GM21528 (cell line): Measurements from ENCODE around the gene SMLR1.

Experiments
- ATAC-seq: cut with Tn5 transposase; IDR thresholded peaks from one replicate; pipeline ENCODE4 v1.9.1; 2021; ENCODE audit warnings: mild to moderate bottlenecking, moderate library complexity; ENCODE audit not compliant: unreplicated experiment, low FRiP score

SMLR1 gene

DNA sequence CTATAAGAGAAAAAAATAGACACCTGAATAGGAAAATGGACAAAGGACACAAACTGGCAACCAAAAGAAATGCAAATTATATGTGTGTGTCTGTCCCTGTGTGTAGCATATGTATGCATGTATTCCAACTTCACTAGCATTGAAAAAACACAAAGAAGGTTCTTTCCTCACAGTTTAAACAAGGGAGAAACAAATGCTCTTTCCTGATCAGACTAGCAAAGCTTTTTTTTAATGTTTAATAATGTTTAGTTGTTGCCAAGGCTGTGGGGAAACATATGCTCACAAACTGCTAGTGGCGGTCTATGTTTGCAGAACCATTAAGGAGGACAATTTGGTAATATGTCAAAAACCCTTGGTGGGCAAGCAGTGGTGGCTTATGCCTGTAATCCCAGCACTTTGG lies 22.4 kb downstream of the SMLR1 start:
- no peak for ATAC-seq

DNA sequence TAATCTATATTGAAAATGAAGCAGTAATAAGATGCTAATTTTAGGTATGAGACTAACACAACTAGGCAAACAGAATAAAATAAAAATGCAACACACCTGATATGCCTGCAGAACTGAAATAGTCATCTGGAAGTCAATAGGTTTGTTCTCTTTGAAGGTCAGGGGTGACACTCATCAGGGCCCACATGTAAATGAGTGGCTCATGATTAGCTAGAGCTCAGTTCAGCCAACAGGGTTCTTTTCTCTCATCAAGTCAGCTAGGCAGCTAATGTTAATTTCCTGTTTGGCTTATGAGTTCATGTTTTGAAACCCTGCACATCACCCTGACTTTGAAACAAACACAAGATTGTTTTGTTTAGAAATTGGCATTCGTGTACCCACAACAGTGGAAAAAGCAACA lies 23.8 kb downstream of the SMLR1 start:
- ATAC-seq, result no peak

DNA sequence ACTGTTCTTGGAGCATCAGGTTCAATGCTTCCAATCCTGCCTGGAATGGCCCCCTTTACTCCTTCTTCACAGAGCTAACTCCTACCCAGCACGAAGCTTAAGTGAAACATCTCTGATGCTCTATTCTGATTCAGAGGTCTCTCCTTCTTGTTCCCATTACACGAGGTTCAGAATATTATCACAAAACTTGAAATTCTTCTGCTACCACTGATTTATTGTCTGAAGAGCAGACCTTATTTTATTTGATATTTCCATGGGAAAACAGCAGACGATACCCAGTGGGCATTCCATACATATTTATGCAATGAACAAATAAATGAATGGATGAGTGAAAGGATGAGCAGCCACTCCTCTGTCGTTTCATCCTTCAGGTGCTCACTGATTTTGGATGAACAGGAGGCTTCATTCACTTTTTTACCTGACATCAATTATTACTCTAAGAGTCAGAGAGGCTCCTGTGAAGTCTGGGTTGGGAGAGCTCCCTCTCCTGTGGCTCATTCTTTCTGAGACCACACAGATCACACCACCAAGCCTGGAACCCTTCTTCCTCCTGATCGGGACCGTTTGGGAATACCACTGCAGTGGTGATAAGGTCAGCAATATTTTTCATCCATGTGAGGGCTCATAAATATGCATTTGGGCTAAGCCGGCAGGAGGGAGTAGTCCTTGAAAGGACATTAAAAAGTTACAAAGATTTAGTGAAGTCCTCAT lies 25.8 kb downstream of the SMLR1 start:
- no peak for ATAC-seq

DNA sequence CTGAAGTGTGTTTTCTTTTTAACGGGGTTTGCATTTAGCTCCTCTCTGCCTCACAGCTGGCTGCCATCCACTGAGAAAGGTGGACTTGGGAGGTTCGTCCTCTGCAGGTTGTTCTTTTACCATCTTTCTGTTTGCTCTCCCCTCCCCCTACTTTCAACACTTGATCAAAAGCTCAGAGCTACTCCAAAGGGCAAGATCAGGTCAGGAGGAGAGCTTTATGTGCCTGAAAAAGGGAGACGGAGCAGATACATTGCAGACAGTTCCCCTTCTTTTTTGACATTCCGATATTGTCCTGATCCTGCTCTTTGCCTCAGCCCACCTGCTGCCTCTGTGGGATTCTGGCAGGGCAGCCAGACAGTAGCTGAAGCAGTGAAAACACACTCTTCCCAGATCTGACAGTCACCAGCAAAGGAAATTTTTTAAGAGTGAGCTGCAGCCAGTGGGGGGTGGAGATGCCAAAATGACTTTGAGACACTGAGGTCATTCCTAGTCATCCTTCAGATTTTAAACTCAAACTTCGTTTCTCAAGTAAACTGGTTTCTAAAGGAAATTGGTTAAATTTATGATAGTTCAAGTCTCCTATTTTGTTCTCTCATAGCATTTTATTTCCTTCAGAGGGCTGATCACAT lies 26.5 kb downstream of the SMLR1 start:
- no peak for ATAC-seq

DNA sequence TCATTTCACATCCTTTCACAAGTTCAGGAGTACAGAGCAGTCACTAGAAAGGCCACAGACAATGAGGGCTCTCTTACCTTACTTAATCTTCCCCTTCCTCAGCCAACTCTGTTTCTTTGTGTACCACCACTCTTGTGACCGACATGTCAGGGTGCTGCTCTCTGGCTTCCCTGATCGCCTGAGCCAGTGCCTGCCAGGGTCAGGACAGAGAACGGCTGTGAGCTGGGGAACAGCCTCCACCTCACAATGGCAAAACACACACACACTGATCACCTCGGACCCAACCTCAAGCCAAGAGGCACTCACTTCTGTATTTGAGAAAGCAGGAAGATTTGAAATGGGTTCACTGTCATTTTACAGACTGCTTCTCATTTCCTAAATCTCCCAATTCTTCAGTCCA lies 30.8 kb downstream of the SMLR1 start:
- ATAC-seq, result no peak

DNA sequence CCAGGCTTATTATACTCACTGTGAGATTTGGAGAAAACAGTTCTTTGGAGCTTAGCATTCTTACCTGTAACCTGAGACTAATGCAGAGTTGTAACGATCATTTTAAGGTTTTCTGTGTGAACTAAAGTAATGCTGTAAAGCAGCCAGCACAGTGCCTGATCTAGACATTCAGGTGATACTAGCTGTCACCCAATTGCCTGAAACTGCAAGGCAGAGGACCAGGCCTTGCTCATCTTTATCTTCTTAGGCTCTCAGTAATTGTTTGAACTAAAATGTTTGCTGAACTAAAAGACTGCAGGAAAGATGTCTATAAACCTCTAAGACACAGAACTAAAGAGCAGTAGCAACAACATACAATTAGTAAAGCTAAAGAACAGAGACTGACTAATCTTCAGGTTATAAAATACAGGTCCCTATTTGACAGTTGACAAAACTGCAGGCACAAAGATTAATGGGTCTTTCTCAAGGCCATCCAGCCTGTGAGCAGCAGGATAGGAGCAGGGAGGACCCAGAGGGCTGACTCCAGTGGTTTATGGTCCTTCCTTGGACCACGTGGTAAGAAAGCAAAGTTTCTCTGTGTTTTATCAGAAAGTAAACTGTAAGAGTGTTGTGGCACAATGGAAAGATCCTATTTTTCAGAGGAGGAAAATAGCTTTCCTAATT lies 31.4 kb downstream of the SMLR1 start:
- ATAC-seq, result no peak

DNA sequence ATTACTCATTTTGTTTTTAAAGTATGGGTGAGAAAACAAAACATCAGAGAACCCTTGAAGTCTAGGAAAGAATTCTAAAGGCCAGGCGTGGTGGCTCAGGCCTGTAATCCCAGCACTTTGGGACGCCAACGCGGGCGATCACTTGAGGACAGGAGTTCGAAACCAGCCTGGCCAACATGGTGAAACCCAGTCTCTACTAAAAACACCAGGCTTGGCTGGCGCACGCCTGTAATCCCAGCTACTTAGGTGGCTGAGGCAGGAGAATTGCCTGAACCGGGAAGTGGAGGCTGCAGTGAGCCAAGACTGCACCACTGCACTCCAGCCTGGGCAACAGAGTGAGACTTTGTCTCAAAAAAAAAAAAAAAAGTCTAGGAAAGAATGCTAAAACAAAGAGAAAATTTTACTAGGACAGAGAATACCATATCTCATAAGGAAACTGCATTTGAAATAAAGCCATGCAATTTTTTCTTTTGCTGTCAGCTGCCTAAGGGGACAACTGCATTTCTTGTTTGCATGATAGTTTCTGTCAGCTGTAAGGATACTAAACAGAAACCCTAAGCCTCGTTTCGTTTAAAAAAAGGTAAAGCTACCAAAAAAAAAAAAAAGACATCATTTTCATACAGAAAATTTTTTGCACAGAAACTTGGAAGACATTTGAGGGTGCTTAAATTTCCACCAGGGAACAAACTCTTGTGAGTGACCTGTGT lies 32.1 kb downstream of the SMLR1 start:
- ATAC-seq, result no peak

DNA sequence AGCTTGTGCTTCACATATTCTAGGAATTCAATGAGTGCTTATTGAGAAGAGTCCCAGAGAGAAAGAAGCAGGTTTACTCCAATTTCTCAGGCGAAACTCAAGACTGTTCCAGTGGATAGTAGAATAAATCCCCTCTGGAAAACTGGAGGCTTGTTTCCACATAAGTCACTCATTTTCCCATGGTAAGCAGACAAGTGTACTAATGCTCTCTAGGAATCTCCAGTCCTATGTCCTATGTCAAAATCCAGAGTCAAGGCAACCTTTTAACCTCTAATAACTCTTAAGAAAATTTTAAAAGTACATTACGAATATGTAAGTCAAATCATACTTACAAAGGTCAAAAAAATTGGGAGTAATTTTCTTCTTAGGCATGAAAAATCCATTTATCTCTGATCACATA lies 35.2 kb downstream of the SMLR1 start:
- no peak for ATAC-seq

DNA sequence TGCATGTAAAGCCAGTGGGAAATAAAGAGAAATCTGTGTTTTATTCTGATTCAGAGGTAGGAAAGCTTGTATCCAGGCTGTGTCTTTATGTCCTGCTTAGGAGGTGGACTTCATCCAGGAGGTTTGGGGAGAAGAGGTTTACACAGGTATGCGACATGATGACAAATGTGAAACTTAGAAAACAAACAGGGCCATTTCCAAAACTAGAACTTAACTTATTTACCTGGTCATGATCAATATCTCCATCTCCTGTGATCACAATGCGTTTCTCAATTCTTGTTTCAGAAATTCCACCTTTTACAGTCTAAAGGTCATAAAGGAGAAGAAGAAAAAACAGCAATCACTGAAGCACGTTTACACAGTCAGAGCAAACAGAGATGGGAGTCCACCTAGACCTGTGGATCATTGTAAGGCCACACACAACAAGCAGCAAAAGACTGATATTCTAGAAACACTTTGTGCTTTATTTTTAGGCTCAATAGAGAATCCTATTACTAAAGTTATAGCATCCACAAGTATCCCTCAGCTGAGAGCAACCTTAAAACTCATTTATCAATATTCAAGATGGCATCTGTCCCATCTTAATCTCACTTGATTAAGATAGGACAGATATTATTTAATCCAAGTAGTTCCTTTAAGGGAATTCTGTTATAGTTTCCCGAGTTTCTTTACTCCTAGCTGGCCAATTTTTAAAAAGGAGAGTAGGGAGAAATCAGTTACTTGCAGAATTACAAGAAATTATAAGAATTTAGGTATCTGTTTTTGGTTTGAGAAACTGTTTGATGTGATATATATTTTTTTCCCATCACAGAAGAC lies 36.4 kb downstream of the SMLR1 start:
- ATAC-seq, result no peak

DNA sequence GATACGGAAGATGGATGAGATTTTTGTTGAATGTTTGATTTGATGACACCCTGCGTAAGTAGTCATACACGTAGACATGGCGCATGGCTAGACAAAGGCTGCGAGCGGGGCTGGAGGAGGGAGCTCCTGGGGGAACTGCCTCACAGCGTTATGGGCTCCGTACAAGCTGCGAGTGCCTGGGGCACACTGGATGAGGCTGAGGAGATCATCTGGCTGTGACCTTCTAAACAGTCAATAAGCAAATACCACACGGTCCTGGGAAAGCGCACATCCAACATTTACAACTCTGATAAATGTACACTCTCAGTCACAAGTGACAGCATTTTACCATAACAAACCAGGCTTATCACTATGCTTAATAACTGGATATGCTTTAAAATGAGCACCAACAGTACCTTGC lies 37.1 kb downstream of the SMLR1 start:
- ATAC-seq, result no peak

DNA sequence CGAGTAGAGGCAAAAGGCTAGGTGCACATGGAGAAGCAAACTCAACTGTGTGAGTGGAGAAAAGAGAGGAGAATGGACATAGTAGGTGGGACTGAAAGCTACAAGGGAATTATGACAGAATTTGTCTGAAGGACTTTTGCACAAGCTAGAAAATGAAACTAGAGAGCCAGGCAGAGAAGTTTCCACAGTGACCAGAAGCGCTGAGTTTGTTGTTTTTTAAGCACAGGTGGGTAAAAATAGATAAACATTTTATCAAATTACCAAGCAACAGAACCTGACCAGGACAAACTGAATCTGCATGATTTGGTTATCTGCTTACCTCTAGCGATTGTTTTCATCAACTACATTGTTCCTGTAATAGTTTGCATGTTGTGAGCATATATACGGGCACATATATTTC lies 38.6 kb downstream of the SMLR1 start:
- ATAC-seq, result no peak

DNA sequence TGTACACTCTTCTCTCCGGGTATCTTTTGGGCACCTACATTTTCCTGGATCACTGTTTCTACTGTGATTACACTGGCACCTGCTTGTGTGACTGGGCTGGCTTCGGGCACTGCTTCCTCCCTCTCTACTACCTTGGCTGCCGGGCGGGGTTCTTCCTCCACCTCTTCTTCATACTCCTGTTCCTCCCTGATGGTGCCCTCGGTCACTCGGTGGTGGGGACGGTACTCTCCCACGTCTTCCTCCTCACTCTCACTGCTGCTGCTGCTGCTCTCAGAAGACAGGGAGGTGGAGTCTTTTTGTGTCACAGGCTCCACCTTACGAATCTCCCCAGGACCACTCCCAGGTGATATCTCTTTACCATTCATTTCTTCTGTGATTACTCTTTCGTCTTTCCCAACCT lies 42.5 kb downstream of the SMLR1 start:
- no peak for ATAC-seq

DNA sequence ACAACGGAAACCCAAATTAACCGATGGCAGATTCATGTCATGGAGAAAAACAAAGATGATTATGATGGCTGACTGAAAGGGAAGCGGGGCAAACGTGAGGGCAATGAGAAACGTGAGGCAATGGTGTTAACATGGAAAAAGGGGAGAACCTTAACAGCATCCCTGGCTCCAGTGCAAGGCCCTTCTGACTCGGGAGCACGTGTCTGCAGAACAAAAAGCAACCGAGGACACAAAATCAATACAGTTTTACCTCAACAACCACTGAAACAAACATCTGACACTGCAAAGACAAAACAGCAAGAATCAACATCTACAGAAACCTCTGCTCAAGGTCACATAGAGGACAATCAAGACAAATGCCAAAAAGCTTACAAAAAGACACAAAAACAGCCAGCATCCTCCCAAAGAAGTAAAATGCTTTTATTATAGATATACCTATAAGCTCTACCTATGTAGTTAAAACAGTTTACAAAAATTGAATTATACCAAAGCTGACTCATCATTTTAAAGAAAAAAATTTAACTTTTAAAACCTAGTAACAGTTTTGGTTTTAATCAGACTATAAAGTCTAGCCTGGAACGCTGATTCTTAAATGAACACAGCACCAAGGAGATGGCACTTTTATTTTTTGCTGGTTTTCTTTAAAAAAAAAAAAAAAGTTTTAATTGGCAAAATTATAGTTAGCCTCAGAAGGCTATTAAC lies 43.1 kb downstream of the SMLR1 start:
- no peak for ATAC-seq

DNA sequence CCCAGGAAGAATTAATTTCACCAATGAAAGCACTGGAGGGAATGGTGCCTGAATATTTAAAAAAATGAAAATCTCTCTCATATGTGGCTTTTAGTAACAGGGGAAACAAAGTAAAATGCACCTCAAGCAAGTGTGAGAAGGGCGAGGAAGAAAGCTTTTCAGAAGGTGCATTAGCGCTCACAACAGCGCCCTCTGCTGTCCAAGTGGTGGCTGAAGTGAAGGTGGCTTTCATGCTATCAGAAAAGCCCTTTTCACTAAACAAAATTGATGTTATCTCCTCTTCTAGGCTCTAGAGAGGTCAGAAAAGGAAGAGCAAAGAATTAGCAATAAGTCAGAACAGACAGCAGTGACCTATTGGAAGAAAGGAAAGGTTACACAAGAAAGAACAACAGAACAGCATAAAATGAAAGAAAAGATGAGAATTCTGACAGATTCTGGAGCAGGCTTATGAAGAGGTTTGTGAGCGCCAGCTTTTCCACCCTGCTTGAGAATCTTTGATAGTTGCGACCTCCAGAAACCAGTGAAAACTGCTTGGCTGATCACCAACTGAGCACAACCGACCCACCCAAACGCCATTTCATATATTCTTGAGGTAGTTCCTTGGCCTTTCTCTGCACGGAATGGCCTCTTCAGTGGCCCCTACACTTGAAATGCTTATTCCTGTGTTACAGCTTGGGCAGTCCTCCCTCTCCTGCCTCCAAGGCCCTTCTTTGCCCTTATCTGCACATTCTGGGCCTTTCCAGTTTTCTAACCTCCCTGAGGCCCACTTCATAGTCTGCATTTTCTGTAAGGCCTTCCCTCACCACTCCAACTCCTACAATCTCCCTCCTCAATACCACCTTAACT lies 45.3 kb downstream of the SMLR1 start:
- ATAC-seq, result peak; percentile 66

DNA sequence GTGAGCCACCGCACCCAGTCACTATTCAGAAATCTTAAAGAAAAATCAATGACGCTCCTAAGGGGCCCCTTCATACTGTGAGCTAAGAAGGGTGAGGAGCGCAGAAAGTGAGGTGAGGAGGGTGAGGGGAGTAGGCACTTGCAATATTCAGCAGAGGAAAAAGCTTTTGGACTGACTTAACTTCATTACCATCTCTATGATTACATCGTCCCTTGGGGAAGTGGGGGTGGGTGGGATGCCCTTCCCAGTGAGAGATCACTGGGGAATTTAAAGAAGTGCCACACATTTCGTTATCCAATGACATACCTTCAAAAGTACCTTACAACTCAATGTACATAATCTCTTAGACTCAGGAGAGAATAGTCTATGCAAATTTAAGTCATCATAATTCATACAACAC lies 46.5 kb downstream of the SMLR1 start:
- no peak for ATAC-seq

DNA sequence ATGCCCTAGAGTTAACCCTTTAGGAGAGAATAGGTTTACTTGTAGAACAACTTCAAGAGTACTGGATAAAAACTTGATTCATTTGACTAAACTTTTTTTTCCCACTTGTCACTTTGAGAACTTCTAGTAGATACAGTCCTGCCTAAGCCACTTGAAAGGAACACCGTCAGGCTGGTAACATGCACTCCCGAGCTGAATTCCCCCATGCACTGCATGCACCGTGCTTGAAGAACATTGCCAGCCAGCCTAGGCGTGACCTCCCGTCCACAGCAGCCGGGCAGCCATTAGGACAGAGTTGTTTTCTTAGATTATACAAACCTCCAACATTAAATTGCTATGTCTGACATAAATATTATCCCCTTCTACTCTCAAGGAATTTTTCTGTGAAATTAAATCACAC lies 52.6 kb downstream of the SMLR1 start:
- no peak for ATAC-seq

DNA sequence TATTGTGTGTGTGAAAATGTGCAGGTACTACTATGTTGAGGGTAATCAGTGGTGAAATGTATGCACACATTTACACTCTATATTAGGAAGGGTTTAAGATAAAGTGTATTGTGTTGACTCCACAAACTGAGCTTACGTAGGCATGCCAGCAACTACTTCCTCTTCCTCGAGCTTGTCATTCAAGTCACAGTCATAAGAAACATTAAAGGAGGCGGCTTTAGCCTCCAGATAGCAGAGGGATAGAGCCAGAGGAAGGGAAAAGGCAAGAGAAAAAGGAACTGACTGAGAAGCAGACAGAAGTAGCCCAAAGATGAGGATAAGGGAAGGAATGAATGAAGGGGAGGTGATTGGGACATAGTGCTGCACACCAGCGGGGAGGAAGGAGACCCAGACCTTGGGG lies 55.2 kb downstream of the SMLR1 start:
- no peak for ATAC-seq

DNA sequence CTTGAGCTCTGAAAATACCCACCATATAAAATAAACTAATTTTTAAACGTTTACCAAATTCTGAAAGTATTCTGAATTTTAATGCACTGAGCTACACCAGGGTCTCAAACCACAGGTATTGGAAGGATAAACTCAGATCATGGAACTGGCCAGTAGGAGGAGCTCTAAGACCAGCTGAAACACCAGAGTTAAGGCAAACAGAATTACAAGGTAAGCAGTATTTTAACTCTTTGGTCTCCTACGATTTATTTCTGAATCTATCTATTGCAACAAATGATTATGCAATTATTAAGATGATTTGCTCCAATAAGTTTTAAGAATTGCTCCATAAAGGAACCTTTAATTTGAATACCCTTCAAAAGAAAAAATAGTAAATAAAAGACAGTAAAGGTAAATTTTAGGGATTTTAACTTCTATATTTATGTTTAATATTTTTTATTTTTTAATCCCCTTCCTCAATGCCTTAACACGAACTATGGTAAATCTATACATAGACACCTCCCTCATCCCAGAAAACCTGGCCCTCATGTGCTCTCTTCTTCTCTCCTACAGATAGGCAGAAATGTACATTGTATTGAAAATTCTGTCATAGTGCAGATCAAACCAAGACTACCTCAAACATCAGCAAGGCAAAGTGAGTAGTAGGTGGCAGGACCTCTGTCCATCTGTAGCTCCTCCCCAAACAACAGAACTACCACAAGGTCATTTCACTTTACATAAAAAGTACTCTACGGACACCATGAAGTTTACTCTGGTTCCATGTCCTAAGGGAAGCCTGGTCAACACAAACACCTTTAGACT lies 58.4 kb downstream of the SMLR1 start:
- ATAC-seq, result peak; percentile 85
